Measurements from ENCODE around the gene ADGRV1. TPM values are rescaled to one million over a fixed set of nuclear protein-coding genes. Genes with fewer than 3 reads are reported as not detected.
"Not testable (repeated sequence)": the region's sequence is repeated elsewhere in the genome, so short reads cannot be mapped to it uniquely, and the experiment has no call there.

Gene ADGRV1
- total RNA-seq, 4 donors from 2014 or later: 129 to 158 (median 145) TPM

- intact Hi-C loops (cut with DNase I): no loop called here
Observed at GRCh38 chr5:91030521-91031401, 472.2 kb downstream of the ADGRV1 start.

GRCh38 chr5:91031402-91031752, 472.8 kb downstream of the ADGRV1 start:
- Histone ChIP-seq H3K36me3 (no peaks in the 10 kb centered on the region), H3K27me3 (no peaks in the 10 kb centered on the region), H3K4me3 (replicated peaks in 1 of 3) (no peak overlapping the region), H3K9me3 (no peaks in the 10 kb centered on the region), H3K4me1 (peaks cover 26 to 30% of the 10 kb centered on the region in 2 donors), H3K27ac (peak overlapping the region in 1 of 3 donors; percentile 43)
- TF ChIP-seq CTCF (IDR thresholded peaks at IDR 0.05) (no peak), POLR2A (IDR thresholded peaks at IDR 0.05) (no peak)
- intact Hi-C loops (cut with DNase I): no loop called here
- DNase-seq: no peak
- WGBS, 2 donors: 94 to 100% methylated on average over 1 of the region's 1 CpG

More at GRCh38 chr5:91030521-91031401, 472.2 kb downstream of the ADGRV1 start:
- Histone ChIP-seq H3K27me3 (no peaks in the 10 kb centered on the region), H3K4me3 (replicated peaks in 1 of 3) (no peak overlapping the region), H3K36me3 (no peaks in the 10 kb centered on the region), H3K9me3 (no peaks in the 10 kb centered on the region), H3K27ac (peak overlapping the region in 2 of 3 donors; percentile 23 to 43), H3K4me1 (peaks cover 28 to 30% of the 10 kb centered on the region in 2 donors)
- 67 to 74% methylated on average over 6 of the region's 6 CpGs for WGBS, 2 donors
- DNase-seq: peak; percentile 58 to 63
- no peak for TF ChIP-seq CTCF (IDR thresholded peaks at IDR 0.05)
- TF ChIP-seq POLR2A (IDR thresholded peaks at IDR 0.05): no peak

GRCh38 chr5:91032125-91032524, 473.5 kb downstream of the ADGRV1 start:
- DNase-seq: no peak
- no peak for TF ChIP-seq POLR2A (IDR thresholded peaks at IDR 0.05)
- no peak for TF ChIP-seq CTCF (IDR thresholded peaks at IDR 0.05)
- H3K4me3 ChIP-seq (replicated peaks in 1 of 3): no peak overlapping the region
- H3K27me3 ChIP-seq: no peaks in the 10 kb centered on the region
- H3K9me3 ChIP-seq: no peaks in the 10 kb centered on the region
- 94% methylated on average over 5 of the region's 5 CpGs for WGBS, 2 donors
- H3K27ac ChIP-seq: no peak overlapping the region
- intact Hi-C loops (cut with DNase I): no loop called here
- peaks cover 22 to 30% of the 10 kb centered on the region in 2 donors for H3K4me1 ChIP-seq
- H3K36me3 ChIP-seq: no peaks in the 10 kb centered on the region

GRCh38 chr5:91033370-91033769, 474.8 kb downstream of the ADGRV1 start:
- intact Hi-C loops (cut with DNase I): no loop called here
- H3K27me3 ChIP-seq: no peaks in the 10 kb centered on the region
- H3K27ac ChIP-seq: peak overlapping the region in 2 of 3 donors; percentile 39 to 69
- H3K36me3 ChIP-seq: no peaks in the 10 kb centered on the region
- 91 to 98% methylated on average over 1 of the region's 1 CpG for WGBS, 2 donors
- TF ChIP-seq CTCF (IDR thresholded peaks at IDR 0.05): no peak
- TF ChIP-seq POLR2A (IDR thresholded peaks at IDR 0.05): no peak
- no peak for DNase-seq
- peaks cover 20 to 30% of the 10 kb centered on the region in 2 donors for H3K4me1 ChIP-seq
- H3K9me3 ChIP-seq: no peaks in the 10 kb centered on the region
- no peak overlapping the region for H3K4me3 ChIP-seq (replicated peaks in 1 of 3)

GRCh38 chr5:91038180-91038808, 479.7 kb downstream of the ADGRV1 start:
- intact Hi-C loops (cut with DNase I): no loop called here
- DNase-seq: no peak
- 52 to 66% methylated on average over 2 of the region's 2 CpGs for WGBS, 2 donors

GRCh38 chr5:91041132-91041531, 482.5 kb downstream of the ADGRV1 start:
- H3K9me3 ChIP-seq; DNase-seq; H3K4me3 ChIP-seq (replicated peaks in 1 of 3); H3K36me3 ChIP-seq; H3K27me3 ChIP-seq; H3K27ac ChIP-seq; intact Hi-C loops (cut with DNase I); H3K4me1 ChIP-seq: not testable (repeated sequence)
- 100% methylated on average over 1 of the region's 1 CpG for WGBS, 2 donors

More at GRCh38 chr5:91038180-91038808, 479.7 kb downstream of the ADGRV1 start:
- Histone ChIP-seq H3K27ac (no peak overlapping the region), H3K4me1 (peaks cover 15 to 18% of the 10 kb centered on the region in 2 donors), H3K36me3 (no peaks in the 10 kb centered on the region), H3K27me3 (no peaks in the 10 kb centered on the region), H3K9me3 (no peaks in the 10 kb centered on the region), H3K4me3 (replicated peaks in 1 of 3) (no peak overlapping the region)
- TF ChIP-seq POLR2A (IDR thresholded peaks at IDR 0.05) (no peak), CTCF (IDR thresholded peaks at IDR 0.05) (no peak)

Data from thyroid gland (tissue), 4 donors.